HS-5 (cell line): ENCODE measurements around the gene HACD1.

Experiments
- DNase-seq: peaks from one replicate; pipeline ENCODE4 v3.0.0-alpha.2; 2012; ENCODE audit warnings: low read depth

The HACD1 gene

GRCh38 chr10:17578603-17579002 is 38.6 kb downstream of the HACD1 start:
- no peak for DNase-seq

- DNase-seq: no peak
These were observed 40.4 kb downstream of the HACD1 start for GRCh38 chr10:17576768-17577167.

DNA sequence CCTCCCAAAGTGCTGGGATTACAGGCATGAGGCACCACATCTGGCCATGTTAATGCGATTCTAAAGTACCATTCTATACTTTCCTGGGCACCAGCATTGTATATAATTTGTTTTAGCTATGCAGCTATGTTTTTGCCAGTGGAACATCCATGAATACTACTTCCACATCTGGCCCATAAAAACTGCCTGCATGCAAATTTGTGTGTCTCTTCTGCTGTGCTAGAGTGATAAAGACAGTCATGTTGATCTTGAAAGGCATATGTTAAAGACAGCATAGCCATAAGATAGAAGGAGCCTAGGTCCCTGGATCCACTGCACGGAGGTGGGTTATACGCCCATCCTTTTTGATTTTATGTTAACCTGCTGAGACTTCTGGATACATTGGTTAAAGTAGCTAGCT is 52.3 kb downstream of the HACD1 start:
- DNase-seq: no peak

- DNase-seq: no peak
These were observed 53.7 kb downstream of the HACD1 start for GRCh38 chr10:17563452-17563851.

DNA sequence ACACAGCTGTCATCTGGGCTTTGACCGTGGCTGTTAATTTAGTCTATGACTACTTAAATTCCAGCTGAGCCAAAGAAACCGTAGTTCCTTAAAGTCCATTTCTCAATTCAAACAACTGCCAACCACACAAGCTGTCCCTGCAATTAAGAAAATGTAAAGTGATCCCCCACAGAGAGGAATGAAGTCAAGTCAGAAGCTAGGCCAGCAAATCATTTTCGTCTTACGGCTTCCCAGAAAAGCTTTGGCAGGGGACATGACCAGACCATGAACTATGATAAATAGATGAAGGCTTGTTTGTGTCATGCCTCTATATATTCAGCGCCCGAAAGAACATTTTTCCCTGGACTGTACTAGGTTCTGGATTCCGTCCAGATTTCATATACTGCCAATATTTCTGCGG is 54.6 kb downstream of the HACD1 start:
- no peak for DNase-seq

- DNase-seq: no peak
These were observed 56.1 kb downstream of the HACD1 start for GRCh38 chr10:17561111-17561510.

- no peak for DNase-seq
These were observed 59.7 kb downstream of the HACD1 start for GRCh38 chr10:17557459-17557858.

GRCh38 chr10:17548770-17549169 is 68.4 kb downstream of the HACD1 start:
- DNase-seq: no peak

DNA sequence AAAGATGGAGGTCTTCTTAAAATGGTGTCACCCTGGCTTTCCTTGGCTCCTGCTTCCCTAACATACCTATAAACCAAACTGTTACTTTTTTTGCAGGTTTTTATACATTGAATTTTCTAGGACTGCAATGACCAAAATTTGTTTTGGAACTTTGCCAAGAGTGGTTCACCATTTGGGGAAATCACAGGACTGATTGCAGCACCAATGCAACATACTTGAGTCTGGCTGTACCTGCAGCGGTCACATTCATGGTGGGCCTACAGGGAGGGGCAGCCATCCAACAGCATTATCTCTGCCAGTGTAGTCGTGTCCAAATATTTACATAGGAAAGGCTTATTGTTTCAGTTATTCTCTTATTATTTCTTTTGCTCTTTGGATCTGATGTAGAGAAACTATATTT is 69.0 kb downstream of the HACD1 start:
- no peak for DNase-seq

DNA sequence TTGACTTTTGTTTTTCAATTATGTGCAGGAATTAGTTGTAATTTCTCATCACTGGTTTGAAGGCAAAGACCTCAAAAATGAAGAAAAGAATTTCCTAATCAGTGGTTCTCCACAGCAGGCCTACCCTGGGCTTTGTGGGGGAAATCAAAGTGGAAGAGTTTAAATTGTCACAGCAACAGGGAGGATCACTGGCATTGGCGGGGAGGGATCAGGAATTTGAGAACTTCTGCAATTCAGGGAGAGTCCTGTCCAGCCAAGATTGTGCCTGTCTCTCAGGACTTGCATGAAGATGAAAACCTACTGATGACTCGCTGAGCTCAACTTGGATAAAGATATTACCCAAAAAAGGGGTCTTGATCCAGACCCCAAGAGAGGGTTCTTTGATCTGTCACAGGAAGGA is 70.1 kb downstream of the HACD1 start:
- no peak for DNase-seq

DNA sequence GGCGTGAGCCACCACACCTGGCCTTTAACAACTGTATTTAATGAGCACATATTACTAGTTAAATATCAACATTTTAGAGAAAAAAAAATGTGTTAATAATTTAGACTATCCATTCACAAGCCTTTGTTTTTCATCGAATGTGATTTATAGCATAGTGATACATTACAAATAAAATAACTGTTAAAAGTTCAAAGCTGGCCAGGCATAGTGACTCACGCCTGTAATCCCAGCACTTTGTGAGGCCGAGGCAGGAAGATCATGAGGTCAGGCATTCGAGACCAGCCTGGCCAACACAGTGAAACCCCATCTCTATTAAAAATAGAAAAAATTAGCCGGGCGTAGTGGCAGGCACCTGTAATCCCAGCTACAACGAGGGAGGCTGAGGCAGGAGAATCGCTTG is 72.7 kb downstream of the HACD1 start:
- DNase-seq: no peak
